Stimulated activated CD4-positive, alpha-beta T cell treated with anti-CD3 and anti-CD28 coated beads, Interleukin-1b, Interleukin-23, amount 100 ng/mL, for 24 hours (primary cell): ENCODE data around the gene ENPP7.
"Not testable (repeated sequence)": the region's sequence is repeated elsewhere in the genome, so short reads cannot be mapped to it uniquely, and the experiment has no call there.

Source experiments
- DNase-seq, 4 experiments: peaks; one replicate each; pipeline ENCODE4 v3.0.0-alpha.2; 2020; ENCODE audit warnings: low read depth in 4 of 4, low spot score in 1 of 4

Gene ENPP7

GRCh38 chr17:79748295-79749099 lies 17.8 kb downstream of the ENPP7 start:
- DNase-seq = no peak

GRCh38 chr17:79749156-79749815 lies 18.5 kb downstream of the ENPP7 start:
- DNase-seq = no peak

GRCh38 chr17:79749958-79750357 lies 19.2 kb downstream of the ENPP7 start:
- no peak for DNase-seq

GRCh38 chr17:79750650-79751545 lies 20.2 kb downstream of the ENPP7 start:
- no peak for DNase-seq

- DNase-seq = peak in 1 of 4 experiments; percentile 30
Observed at GRCh38 chr17:79752175-79752574, 21.4 kb downstream of the ENPP7 start.

- no peak for DNase-seq
Observed at GRCh38 chr17:79754370-79754769, 23.6 kb downstream of the ENPP7 start.

- DNase-seq = not testable (repeated sequence)
Observed at GRCh38 chr17:79754903-79755302, 24.2 kb downstream of the ENPP7 start.

- no peak for DNase-seq
Observed at GRCh38 chr17:79755591-79755990, 24.8 kb downstream of the ENPP7 start.

GRCh38 chr17:79757140-79757745 lies 26.5 kb downstream of the ENPP7 start:
- no peak for DNase-seq

GRCh38 chr17:79758271-79758670 lies 27.5 kb downstream of the ENPP7 start:
- DNase-seq = no peak

GRCh38 chr17:79760197-79760906 lies 29.6 kb downstream of the ENPP7 start:
- no peak for DNase-seq

GRCh38 chr17:79761894-79762589 lies 31.3 kb downstream of the ENPP7 start:
- no peak for DNase-seq

GRCh38 chr17:79765708-79766107 lies 35.0 kb downstream of the ENPP7 start:
- DNase-seq = no peak

GRCh38 chr17:79769570-79770506 lies 39.1 kb downstream of the ENPP7 start:
- DNase-seq = no peak

GRCh38 chr17:79771276-79771675 lies 40.5 kb downstream of the ENPP7 start:
- DNase-seq = no peak

GRCh38 chr17:79772726-79773125 lies 42.0 kb downstream of the ENPP7 start:
- not testable (repeated sequence) for DNase-seq

- no peak for DNase-seq
Observed at GRCh38 chr17:79774561-79774975, 43.8 kb downstream of the ENPP7 start.

GRCh38 chr17:79775632-79776031 lies 44.9 kb downstream of the ENPP7 start:
- no peak for DNase-seq
